LNCAP (cell line): ENCODE results near the gene ZNF398.

Experiments used
- CTCF ChIP-seq: fragments of 450-650 bp; IDR thresholded peaks from 2 replicates; pipeline ENCODE4 v1.5.1; 2017; ENCODE audit warnings: mild to moderate bottlenecking

The ZNF398 gene

GRCh38 chr7:149218469-149219420, 71.5 kb downstream of the ZNF398 start:
- TF ChIP-seq CTCF, result no peak

- TF ChIP-seq CTCF, result no peak
Observed at GRCh38 chr7:149220534-149220933, 73.3 kb downstream of the ZNF398 start.

GRCh38 chr7:149223176-149223575, 75.9 kb downstream of the ZNF398 start:
- no peak for TF ChIP-seq CTCF

- TF ChIP-seq CTCF, result no peak
Observed at GRCh38 chr7:149223761-149224160, 76.5 kb downstream of the ZNF398 start.

- no peak for TF ChIP-seq CTCF
Observed at GRCh38 chr7:149224352-149224751, 77.1 kb downstream of the ZNF398 start.

GRCh38 chr7:149225106-149225505, 77.9 kb downstream of the ZNF398 start:
- TF ChIP-seq CTCF, result no peak

GRCh38 chr7:149225656-149226055, 78.4 kb downstream of the ZNF398 start:
- TF ChIP-seq CTCF, result no peak
